Umbilical cord (tissue), 2 donors: Measurements from ENCODE around the gene NR2F6. TPM values are rescaled to one million over a fixed set of nuclear protein-coding genes. Genes with fewer than 3 reads are reported as not detected.

Experiments used
- DNase-seq: peaks from one replicate; pipeline ENCODE4 v3.0.0-alpha.2; 2015; ENCODE audit warnings: low spot score
- total RNA-seq: library from RNA; depleted of rRNA; stranded (reverse); fragments of >200 nt; gene quantifications from one replicate; pipeline ENCODE4 v1.2.3, GENCODE V29; 2014; ENCODE audit warnings: low replicate concordance; ENCODE audit not compliant: insufficient read depth

The NR2F6 gene
- total RNA-seq, 1 donor from 2014 or later, result 20.0 TPM

- peak; percentile 46 for DNase-seq
These were observed 5.5 kb downstream of the NR2F6 start for GRCh38 chr19:17240062-17240752.

- no peak for DNase-seq
These were observed 7.7 kb downstream of the NR2F6 start for GRCh38 chr19:17237747-17238706.

GRCh38 chr19:17236811-17237543 lies 8.7 kb downstream of the NR2F6 start:
- no peak for DNase-seq

- peak; percentile 45 for DNase-seq
These were observed 9.5 kb downstream of the NR2F6 start for GRCh38 chr19:17235971-17236777.

GRCh38 chr19:17235300-17235970 lies 10.3 kb downstream of the NR2F6 start:
- peak; percentile 76 for DNase-seq

GRCh38 chr19:17234911-17235299 lies 10.8 kb downstream of the NR2F6 start:
- DNase-seq, result no peak

- no peak for DNase-seq
These were observed 13.5 kb downstream of the NR2F6 start for GRCh38 chr19:17232258-17232657.

GRCh38 chr19:17229890-17230289 lies 15.8 kb downstream of the NR2F6 start:
- DNase-seq, result no peak

GRCh38 chr19:17227798-17228367 lies 17.8 kb downstream of the NR2F6 start:
- peak; percentile 35 for DNase-seq

- peak; percentile 99 for DNase-seq
These were observed 19.5 kb downstream of the NR2F6 start, which contains the start of gene OCEL1 for GRCh38 chr19:17226002-17226933. TSS of gene OCEL1 (plus strand) at chr19:17226226. CDS start at chr19:17226248, 22 bp downstream.

- no peak for DNase-seq
These were observed 20.7 kb downstream of the NR2F6 start for GRCh38 chr19:17225053-17225452.

GRCh38 chr19:17220207-17220758 lies 25.4 kb downstream of the NR2F6 start:
- DNase-seq, result peak; percentile 80

GRCh38 chr19:17219286-17219685 lies 26.4 kb downstream of the NR2F6 start:
- no peak for DNase-seq

GRCh38 chr19:17216058-17216670 lies 29.6 kb downstream of the NR2F6 start:
- DNase-seq, result no peak

GRCh38 chr19:17215127-17215971 lies 30.4 kb downstream of the NR2F6 start, which contains the start of gene USE1:
TSS of gene USE1 (plus strand) at chr19:17215357. CDS start at chr19:17215406, 49 bp downstream.
- DNase-seq, result peak; percentile 96

GRCh38 chr19:17214508-17215126 lies 31.1 kb downstream of the NR2F6 start:
- DNase-seq, result no peak

GRCh38 chr19:17213334-17213733 lies 32.4 kb downstream of the NR2F6 start:
- no peak for DNase-seq
